ENCODE data around the gene LYRM2.

GRCh38 chr6:89562093-89562973, 76.2 kb downstream of the LYRM2 start:
- TF ChIP-seq ZNF777 (tag by site-specific recombination; IDR thresholded peaks at IDR 0.05; ENCODE audit: borderline replicate concordance) = no peak
- TF ChIP-seq ZNF416 (tag by site-specific recombination; IDR thresholded peaks at IDR 0.05) = no peak
- TF ChIP-seq CTCF (tag by site-specific recombination; IDR thresholded peaks at IDR 0.05) = no peak
- no peak for TF ChIP-seq ZNF302 (tag by site-specific recombination; IDR thresholded peaks at IDR 0.05; ENCODE audit: low read depth)
- no peak for TF ChIP-seq REPIN1 (tag by site-specific recombination; IDR thresholded peaks at IDR 0.05; ENCODE audit: low read depth)

Measured in HEK293 (cell line).